Measurements from ENCODE around the gene PLXDC2. TPM values are rescaled to one million over a fixed set of nuclear protein-coding genes. Genes with fewer than 3 reads are reported as not detected.

The PLXDC2 gene
- total RNA-seq, 2 experiments from 2014 or later, result not detected

- Mint-ChIP-seq H3K27me3 (no peaks in the 10 kb centered on the region), H3K4me3 (no peak overlapping the region), H3K36me3 (ENCODE audit: low read depth) (no peaks in the 10 kb centered on the region), H3K4me1 (no peaks in the 10 kb centered on the region), H3K9me3 (peaks cover 17% of the 10 kb centered on the region), H3K27ac (no peak overlapping the region)
- ChIA-PET POLR2A (no interaction called here), CTCF (no interaction called here)
- no peak for DNase-seq
Observed at GRCh38 chr10:20110125-20111100, 294.2 kb downstream of the PLXDC2 start.

- POLR2A ChIA-PET, result no interaction called here
- H3K27me3 Mint-ChIP-seq, result no peaks in the 10 kb centered on the region
Observed at GRCh38 chr10:20114179-20114578, 297.9 kb downstream of the PLXDC2 start.

GRCh38 chr10:20115894-20116293, 299.7 kb downstream of the PLXDC2 start:
- ChIA-PET POLR2A (no interaction called here), CTCF (no interaction called here)
- Mint-ChIP-seq H3K9me3 (peaks cover 29% of the 10 kb centered on the region), H3K4me1 (no peaks in the 10 kb centered on the region), H3K27me3 (no peaks in the 10 kb centered on the region), H3K36me3 (ENCODE audit: low read depth) (no peaks in the 10 kb centered on the region), H3K4me3 (no peak overlapping the region), H3K27ac (no peak overlapping the region)
- DNase-seq, result no peak

More at GRCh38 chr10:20114179-20114578, 297.9 kb downstream of the PLXDC2 start:
- no peak overlapping the region for H3K4me3 Mint-ChIP-seq
- H3K9me3 Mint-ChIP-seq, result peaks cover 23% of the 10 kb centered on the region
- CTCF ChIA-PET, result no interaction called here
- no peaks in the 10 kb centered on the region for H3K36me3 Mint-ChIP-seq (ENCODE audit: low read depth)
- H3K4me1 Mint-ChIP-seq, result no peaks in the 10 kb centered on the region
- no peak overlapping the region for H3K27ac Mint-ChIP-seq
- DNase-seq, result no peak

GRCh38 chr10:20117471-20117870, 301.2 kb downstream of the PLXDC2 start:
- no peaks in the 10 kb centered on the region for H3K27me3 Mint-ChIP-seq
- H3K27ac Mint-ChIP-seq, result no peak overlapping the region
- H3K4me3 Mint-ChIP-seq, result no peak overlapping the region
- peaks cover 34% of the 10 kb centered on the region for H3K9me3 Mint-ChIP-seq
- H3K4me1 Mint-ChIP-seq, result no peaks in the 10 kb centered on the region
- ChIA-PET POLR2A (no interaction called here), CTCF (no interaction called here)
- H3K36me3 Mint-ChIP-seq (ENCODE audit: low read depth), result no peaks in the 10 kb centered on the region
- no peak for DNase-seq

GRCh38 chr10:20118119-20118518, 301.9 kb downstream of the PLXDC2 start:
- Mint-ChIP-seq H3K27ac (no peak overlapping the region), H3K36me3 (ENCODE audit: low read depth) (no peaks in the 10 kb centered on the region), H3K4me1 (no peaks in the 10 kb centered on the region), H3K4me3 (no peak overlapping the region), H3K27me3 (no peaks in the 10 kb centered on the region), H3K9me3 (peaks cover 31% of the 10 kb centered on the region)
- ChIA-PET POLR2A (no interaction called here), CTCF (no interaction called here)
- no peak for DNase-seq

- Mint-ChIP-seq H3K36me3 (ENCODE audit: low read depth) (no peaks in the 10 kb centered on the region), H3K4me1 (no peaks in the 10 kb centered on the region), H3K27ac (no peak overlapping the region), H3K4me3 (no peak overlapping the region), H3K9me3 (peaks cover 22% of the 10 kb centered on the region), H3K27me3 (no peaks in the 10 kb centered on the region)
- ChIA-PET POLR2A (no interaction called here), CTCF (no interaction called here)
- no peak for DNase-seq
Observed at GRCh38 chr10:20128811-20129210, 312.6 kb downstream of the PLXDC2 start.

- Mint-ChIP-seq H3K4me3 (no peak overlapping the region), H3K36me3 (ENCODE audit: low read depth) (no peaks in the 10 kb centered on the region), H3K27me3 (no peaks in the 10 kb centered on the region), H3K27ac (no peak overlapping the region), H3K9me3 (peaks cover 21% of the 10 kb centered on the region), H3K4me1 (no peaks in the 10 kb centered on the region)
- ChIA-PET CTCF (no interaction called here), POLR2A (no interaction called here)
- no peak for DNase-seq
Observed at GRCh38 chr10:20132816-20133215, 316.6 kb downstream of the PLXDC2 start.

GRCh38 chr10:20133669-20134189, 317.5 kb downstream of the PLXDC2 start:
- Mint-ChIP-seq H3K9me3 (peaks cover 21% of the 10 kb centered on the region), H3K4me1 (no peaks in the 10 kb centered on the region), H3K36me3 (ENCODE audit: low read depth) (no peaks in the 10 kb centered on the region), H3K4me3 (no peak overlapping the region), H3K27ac (no peak overlapping the region), H3K27me3 (no peaks in the 10 kb centered on the region)
- CTCF ChIA-PET, result no interaction called here
- POLR2A ChIA-PET, result no interaction called here
- no peak for DNase-seq

GRCh38 chr10:20142311-20142710, 326.1 kb downstream of the PLXDC2 start:
- H3K4me3 Mint-ChIP-seq, result no peak overlapping the region
- H3K4me1 Mint-ChIP-seq, result no peaks in the 10 kb centered on the region
- H3K36me3 Mint-ChIP-seq (ENCODE audit: low read depth), result no peaks in the 10 kb centered on the region
- CTCF ChIA-PET, result no interaction called here
- peaks cover 2% of the 10 kb centered on the region for H3K9me3 Mint-ChIP-seq
- no peak overlapping the region for H3K27ac Mint-ChIP-seq
- no peaks in the 10 kb centered on the region for H3K27me3 Mint-ChIP-seq
- POLR2A ChIA-PET, result no interaction called here
- no peak for DNase-seq

GRCh38 chr10:20144268-20144667, 328.0 kb downstream of the PLXDC2 start:
- Mint-ChIP-seq H3K27me3 (no peaks in the 10 kb centered on the region), H3K4me3 (no peak overlapping the region), H3K9me3 (peaks cover 2% of the 10 kb centered on the region), H3K36me3 (ENCODE audit: low read depth) (no peaks in the 10 kb centered on the region), H3K4me1 (no peaks in the 10 kb centered on the region), H3K27ac (no peak overlapping the region)
- no peak for DNase-seq
- ChIA-PET POLR2A (no interaction called here), CTCF (no interaction called here)

GRCh38 chr10:20146004-20146403, 329.8 kb downstream of the PLXDC2 start:
- ChIA-PET POLR2A (no interaction called here), CTCF (no interaction called here)
- Mint-ChIP-seq H3K36me3 (ENCODE audit: low read depth) (no peaks in the 10 kb centered on the region), H3K27me3 (no peaks in the 10 kb centered on the region), H3K4me1 (no peaks in the 10 kb centered on the region), H3K4me3 (no peak overlapping the region), H3K9me3 (peaks cover 2% of the 10 kb centered on the region), H3K27ac (no peak overlapping the region)
- no peak for DNase-seq

GRCh38 chr10:20147684-20148083, 331.5 kb downstream of the PLXDC2 start:
- DNase-seq, result no peak
- Mint-ChIP-seq H3K36me3 (ENCODE audit: low read depth) (no peaks in the 10 kb centered on the region), H3K27ac (no peak overlapping the region), H3K4me1 (no peaks in the 10 kb centered on the region), H3K27me3 (no peaks in the 10 kb centered on the region), H3K4me3 (no peak overlapping the region), H3K9me3 (peaks cover 2% of the 10 kb centered on the region)
- ChIA-PET CTCF (no interaction called here), POLR2A (no interaction called here)

- POLR2A ChIA-PET, result no interaction called here
Observed at GRCh38 chr10:20156511-20156910, 340.3 kb downstream of the PLXDC2 start.

GRCh38 chr10:20157314-20157713, 341.1 kb downstream of the PLXDC2 start:
- Mint-ChIP-seq H3K4me1 (no peaks in the 10 kb centered on the region), H3K27ac (no peak overlapping the region), H3K4me3 (no peak overlapping the region), H3K36me3 (ENCODE audit: low read depth) (no peaks in the 10 kb centered on the region), H3K27me3 (no peaks in the 10 kb centered on the region), H3K9me3 (peaks cover 9% of the 10 kb centered on the region)
- CTCF ChIA-PET, result no interaction called here
- POLR2A ChIA-PET, result no interaction called here
- no peak for DNase-seq

More at GRCh38 chr10:20156511-20156910, 340.3 kb downstream of the PLXDC2 start:
- peaks cover 9% of the 10 kb centered on the region for H3K9me3 Mint-ChIP-seq
- no peaks in the 10 kb centered on the region for H3K36me3 Mint-ChIP-seq (ENCODE audit: low read depth)
- CTCF ChIA-PET, result no interaction called here
- DNase-seq, result no peak
- H3K27ac Mint-ChIP-seq, result no peak overlapping the region
- H3K4me1 Mint-ChIP-seq, result no peaks in the 10 kb centered on the region
- H3K27me3 Mint-ChIP-seq, result no peaks in the 10 kb centered on the region
- H3K4me3 Mint-ChIP-seq, result no peak overlapping the region

Data from activated CD4-positive, alpha-beta memory T cell treated with anti-CD3 and anti-CD28 coated beads, Interleukin-2, amount 10 ng/mL, durations not matched to agents 7 days and 5 days (primary cell).